Testis (tissue), 2 donors: ENCODE data around the gene TMEM40.
"Not testable (repeated sequence)": the region's sequence is repeated elsewhere in the genome, so short reads cannot be mapped to it uniquely, and the experiment has no call there.

Source experiments
- CTCF ChIP-seq, 3 experiments: fragments of 450-650 bp in 2 of 3; fragments of 200-600 bp in 1 of 3; sonication (generic) in 1 of 3; IDR thresholded peaks; one replicate each; pipeline ENCODE4 v1.5.1; 2016 to 2019; ENCODE audit warnings: antibody characterized with exemption in 3 of 3, mild to moderate bottlenecking in 2 of 3, moderate library complexity in 1 of 3
- POLR2A ChIP-seq: fragments of 450-650 bp; IDR thresholded peaks from one replicate; pipeline ENCODE4 v1.6.1; 2017; ENCODE audit warnings: antibody characterized with exemption, mild to moderate bottlenecking, moderate library complexity

GRCh38 chr3:12723362-12723761 is 35.7 kb downstream of the TMEM40 start:
- not testable (repeated sequence) for TF ChIP-seq POLR2A; CTCF (IDR thresholded peaks at IDR 0.05)
